WERI-Rb-1 (cell line): Measurements from ENCODE around the gene TMEM258.

Experiments used
- DNase-seq: peaks from one replicate; pipeline ENCODE4 v3.0.0-alpha.2; 2020
- H3K27ac ChIP-seq: fragments of 250-450 bp; sonication (Bioruptor Pico); 2 replicates; pipeline ENCODE4 v1.5.1; 2020; ENCODE audit warnings: mild to moderate bottlenecking, moderate library complexity
- H3K27me3 ChIP-seq: fragments of 250-450 bp; sonication (Bioruptor Pico); 2 replicates; pipeline ENCODE4 v1.5.1; 2021; ENCODE audit warnings: mild to moderate bottlenecking, low read depth, moderate library complexity; ENCODE audit not compliant: insufficient read depth, severe bottlenecking
- H3K36me3 ChIP-seq: fragments of 250-450 bp; sonication (Bioruptor Pico); 2 replicates; pipeline ENCODE4 v1.5.1; 2020; ENCODE audit warnings: mild to moderate bottlenecking, moderate library complexity
- H3K4me3 ChIP-seq: 2 replicates; pipeline ENCODE4 v1.5.1; 2011; ENCODE audit warnings: low read depth, mild to moderate bottlenecking, control low read depth, low read length
- H3K9me3 ChIP-seq: fragments of 250-450 bp; sonication (Bioruptor Pico); 2 replicates; pipeline ENCODE4 v1.5.1; 2021; ENCODE audit warnings: mild to moderate bottlenecking, moderate library complexity; ENCODE audit not compliant: severe bottlenecking
- TF ChIP-seq, protein P1 (sequence below): IDR thresholded peaks from 2 replicates; pipeline ENCODE4 v1.5.1; 2011; ENCODE audit warnings: low read depth, mild to moderate bottlenecking, control low read depth, inconsistent platforms, low read length

TMEM258 gene

DNA sequence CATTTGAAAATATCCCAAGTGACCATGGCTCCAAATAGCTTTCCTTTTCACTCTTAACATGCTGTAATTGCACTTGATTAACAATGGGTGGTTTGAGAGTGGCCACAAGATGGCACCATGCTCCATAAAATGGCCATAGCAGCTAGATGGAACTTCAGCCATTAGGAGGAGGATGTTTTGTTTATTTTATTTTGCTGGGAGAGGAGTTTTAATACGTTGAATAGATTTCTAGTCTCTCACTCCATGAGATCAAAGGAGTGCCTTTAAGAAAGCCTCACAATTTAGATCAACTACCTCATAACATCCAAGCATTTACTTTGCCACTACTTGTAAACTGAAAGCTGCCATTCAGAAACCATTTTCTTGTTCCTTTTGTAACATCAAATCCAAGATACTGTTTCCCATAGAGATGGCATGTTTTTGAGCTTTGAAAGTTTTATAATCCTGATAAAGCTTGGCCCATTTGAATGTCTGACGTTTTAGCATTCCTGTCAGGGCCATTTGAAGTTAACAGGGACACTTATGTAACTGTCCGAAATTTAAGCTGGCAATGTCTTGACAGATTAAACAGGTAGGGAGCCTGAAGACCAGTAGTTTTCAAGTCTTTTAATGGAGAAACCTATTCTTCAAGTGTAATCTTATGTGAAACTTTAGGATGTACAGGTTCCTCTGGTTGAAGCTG lies 5.0 kb upstream of the TMEM258 start:
- TF ChIP-seq, protein P1, sequence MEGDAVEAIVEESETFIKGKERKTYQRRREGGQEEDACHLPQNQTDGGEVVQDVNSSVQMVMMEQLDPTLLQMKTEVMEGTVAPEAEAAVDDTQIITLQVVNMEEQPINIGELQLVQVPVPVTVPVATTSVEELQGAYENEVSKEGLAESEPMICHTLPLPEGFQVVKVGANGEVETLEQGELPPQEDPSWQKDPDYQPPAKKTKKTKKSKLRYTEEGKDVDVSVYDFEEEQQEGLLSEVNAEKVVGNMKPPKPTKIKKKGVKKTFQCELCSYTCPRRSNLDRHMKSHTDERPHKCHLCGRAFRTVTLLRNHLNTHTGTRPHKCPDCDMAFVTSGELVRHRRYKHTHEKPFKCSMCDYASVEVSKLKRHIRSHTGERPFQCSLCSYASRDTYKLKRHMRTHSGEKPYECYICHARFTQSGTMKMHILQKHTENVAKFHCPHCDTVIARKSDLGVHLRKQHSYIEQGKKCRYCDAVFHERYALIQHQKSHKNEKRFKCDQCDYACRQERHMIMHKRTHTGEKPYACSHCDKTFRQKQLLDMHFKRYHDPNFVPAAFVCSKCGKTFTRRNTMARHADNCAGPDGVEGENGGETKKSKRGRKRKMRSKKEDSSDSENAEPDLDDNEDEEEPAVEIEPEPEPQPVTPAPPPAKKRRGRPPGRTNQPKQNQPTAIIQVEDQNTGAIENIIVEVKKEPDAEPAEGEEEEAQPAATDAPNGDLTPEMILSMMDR, result peak; percentile 58
- no peaks in the 10 kb centered on the region for H3K9me3 ChIP-seq
- no peak overlapping the region for H3K27ac ChIP-seq
- no peaks in the 10 kb centered on the region for H3K27me3 ChIP-seq
- no peak overlapping the region for H3K4me3 ChIP-seq
- H3K36me3 ChIP-seq, result peaks cover 89% of the 10 kb centered on the region
- DNase-seq, result peak; percentile 72

DNA sequence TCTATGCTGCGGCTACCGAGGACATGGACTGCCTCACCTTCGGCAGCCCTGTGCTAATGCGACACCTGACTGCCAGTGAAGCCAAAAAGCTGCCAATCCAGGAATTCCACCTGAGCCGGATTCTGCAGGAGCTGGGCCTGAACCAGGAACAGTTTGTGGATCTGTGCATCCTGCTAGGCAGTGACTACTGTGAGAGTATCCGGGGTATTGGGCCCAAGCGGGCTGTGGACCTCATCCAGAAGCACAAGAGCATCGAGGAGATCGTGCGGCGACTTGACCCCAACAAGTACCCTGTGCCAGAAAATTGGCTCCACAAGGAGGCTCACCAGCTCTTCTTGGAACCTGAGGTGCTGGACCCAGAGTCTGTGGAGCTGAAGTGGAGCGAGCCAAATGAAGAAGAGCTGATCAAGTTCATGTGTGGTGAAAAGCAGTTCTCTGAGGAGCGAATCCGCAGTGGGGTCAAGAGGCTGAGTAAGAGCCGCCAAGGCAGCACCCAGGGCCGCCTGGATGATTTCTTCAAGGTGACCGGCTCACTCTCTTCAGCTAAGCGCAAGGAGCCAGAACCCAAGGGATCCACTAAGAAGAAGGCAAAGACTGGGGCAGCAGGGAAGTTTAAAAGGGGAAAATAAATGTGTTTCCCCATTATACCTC lies 3.6 kb upstream of the TMEM258 start:
- peaks cover 77% of the 10 kb centered on the region for H3K36me3 ChIP-seq
- H3K9me3 ChIP-seq, result no peaks in the 10 kb centered on the region
- H3K27me3 ChIP-seq, result no peaks in the 10 kb centered on the region
- TF ChIP-seq, protein P1, result no peak
- H3K4me3 ChIP-seq, result no peak overlapping the region
- no peak for DNase-seq
- H3K27ac ChIP-seq, result no peak overlapping the region

DNA sequence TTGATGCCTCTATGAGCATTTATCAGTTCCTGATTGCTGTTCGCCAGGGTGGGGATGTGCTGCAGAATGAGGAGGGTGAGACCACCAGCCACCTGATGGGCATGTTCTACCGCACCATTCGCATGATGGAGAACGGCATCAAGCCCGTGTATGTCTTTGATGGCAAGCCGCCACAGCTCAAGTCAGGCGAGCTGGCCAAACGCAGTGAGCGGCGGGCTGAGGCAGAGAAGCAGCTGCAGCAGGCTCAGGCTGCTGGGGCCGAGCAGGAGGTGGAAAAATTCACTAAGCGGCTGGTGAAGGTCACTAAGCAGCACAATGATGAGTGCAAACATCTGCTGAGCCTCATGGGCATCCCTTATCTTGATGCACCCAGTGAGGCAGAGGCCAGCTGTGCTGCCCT lies 3.1 kb upstream of the TMEM258 start:
- TF ChIP-seq, protein P1, result no peak
- no peaks in the 10 kb centered on the region for H3K9me3 ChIP-seq
- H3K27ac ChIP-seq, result no peak overlapping the region
- no peak for DNase-seq
- no peaks in the 10 kb centered on the region for H3K27me3 ChIP-seq
- peaks cover 71% of the 10 kb centered on the region for H3K36me3 ChIP-seq
- no peak overlapping the region for H3K4me3 ChIP-seq

DNA sequence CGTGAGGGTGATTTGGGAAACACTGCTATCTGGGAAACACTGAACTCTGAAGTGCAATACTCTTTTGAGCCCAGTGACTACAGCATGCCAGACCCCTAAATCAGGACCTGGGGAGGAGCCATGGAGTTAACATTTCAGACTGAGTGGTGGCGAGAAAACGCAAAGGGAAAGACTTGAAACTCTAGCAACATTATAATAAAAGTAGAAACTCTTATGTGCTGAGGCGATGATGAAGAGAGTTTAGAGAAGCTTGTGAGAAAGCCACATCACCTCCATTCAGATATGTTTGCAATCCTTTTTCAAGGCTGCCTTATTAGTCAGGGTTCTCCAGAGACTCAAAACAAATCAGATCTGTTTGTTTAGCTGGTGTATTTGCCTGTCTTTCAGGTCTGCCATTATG lies 2.2 kb upstream of the TMEM258 start:
- H3K4me3 ChIP-seq, result no peak overlapping the region
- H3K9me3 ChIP-seq, result no peaks in the 10 kb centered on the region
- H3K36me3 ChIP-seq, result peaks cover 70% of the 10 kb centered on the region
- TF ChIP-seq, protein P1, result no peak
- H3K27ac ChIP-seq, result no peak overlapping the region
- no peaks in the 10 kb centered on the region for H3K27me3 ChIP-seq
- no peak for DNase-seq

DNA sequence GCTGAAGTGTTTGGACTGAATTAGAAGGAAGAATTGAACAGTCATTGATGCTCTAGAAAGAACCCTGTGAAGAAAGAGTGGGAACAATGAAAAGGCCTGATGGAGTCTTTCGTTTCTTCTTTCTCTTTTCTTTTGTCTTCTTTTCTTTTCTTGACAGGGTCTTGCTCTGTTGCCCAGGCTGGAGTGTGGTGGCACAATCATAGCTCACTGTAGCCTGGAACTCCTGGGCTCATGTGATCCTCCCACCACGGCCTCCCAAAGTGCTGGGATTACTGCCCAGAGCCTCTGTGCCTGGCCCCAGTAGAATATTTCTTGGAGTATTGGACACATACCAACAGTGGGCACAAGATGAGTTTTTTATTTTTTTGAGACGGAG lies 1.4 kb upstream of the TMEM258 start:
- Histone ChIP-seq H3K36me3 (peaks cover 72% of the 10 kb centered on the region), H3K27ac (peak overlapping the region; percentile 100)

More for the DNA sequence above, 1.4 kb upstream of the TMEM258 start:
- H3K27me3 ChIP-seq, result no peaks in the 10 kb centered on the region
- DNase-seq, result no peak
- TF ChIP-seq, protein P1, result no peak
- peak overlapping the region; percentile 98 for H3K4me3 ChIP-seq
- no peaks in the 10 kb centered on the region for H3K9me3 ChIP-seq
